SH-SY5Y (cell line): Measurements from ENCODE around the gene RPS4Y2.

Experiments used
- GATA2 ChIP-seq: IDR thresholded peaks from 2 replicates; pipeline ENCODE4 v1.6.1; 2011; ENCODE audit warnings: mild to moderate bottlenecking, low read depth, low read length
- GATA3 ChIP-seq: IDR thresholded peaks from 2 replicates; pipeline ENCODE4 v1.6.1; 2011; ENCODE audit warnings: low read depth, mild to moderate bottlenecking, low read length, moderate library complexity

DNA sequence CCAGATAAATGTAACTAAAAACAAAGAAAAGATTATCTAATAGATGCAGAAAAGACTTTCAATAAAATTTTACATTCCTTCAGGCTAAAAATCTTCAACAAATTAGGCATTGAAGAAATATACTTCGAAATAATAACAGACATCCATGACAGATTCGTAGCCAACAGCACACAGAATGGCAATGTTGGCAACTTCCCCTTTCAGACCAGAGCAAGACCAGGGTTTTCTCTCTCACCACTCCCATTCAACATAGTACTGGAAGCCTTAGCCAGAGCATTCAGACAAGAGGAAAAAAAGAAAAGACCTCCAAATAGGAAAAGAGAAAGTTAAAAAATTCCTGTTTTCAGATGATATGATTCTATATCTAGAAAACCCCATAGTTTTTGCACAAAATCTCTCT lies 61.2 kb downstream of the RPS4Y2 start:
- TF ChIP-seq GATA2 (no peak), GATA3 (no peak)
